GM21528 (cell line): ENCODE measurements around the gene RASA3.
A peak's percentile ranks its signal among the peaks of the same experiment; 100 is the strongest.

ENCODE experiments used
- ATAC-seq: cut with Tn5 transposase; IDR thresholded peaks from one replicate; pipeline ENCODE4 v1.9.1; 2021; ENCODE audit warnings: mild to moderate bottlenecking, moderate library complexity; ENCODE audit not compliant: unreplicated experiment, low FRiP score

RASA3 gene

GRCh38 chr13:114070098-114070799 lies 62.2 kb downstream of the RASA3 start:
- ATAC-seq, result no peak

DNA sequence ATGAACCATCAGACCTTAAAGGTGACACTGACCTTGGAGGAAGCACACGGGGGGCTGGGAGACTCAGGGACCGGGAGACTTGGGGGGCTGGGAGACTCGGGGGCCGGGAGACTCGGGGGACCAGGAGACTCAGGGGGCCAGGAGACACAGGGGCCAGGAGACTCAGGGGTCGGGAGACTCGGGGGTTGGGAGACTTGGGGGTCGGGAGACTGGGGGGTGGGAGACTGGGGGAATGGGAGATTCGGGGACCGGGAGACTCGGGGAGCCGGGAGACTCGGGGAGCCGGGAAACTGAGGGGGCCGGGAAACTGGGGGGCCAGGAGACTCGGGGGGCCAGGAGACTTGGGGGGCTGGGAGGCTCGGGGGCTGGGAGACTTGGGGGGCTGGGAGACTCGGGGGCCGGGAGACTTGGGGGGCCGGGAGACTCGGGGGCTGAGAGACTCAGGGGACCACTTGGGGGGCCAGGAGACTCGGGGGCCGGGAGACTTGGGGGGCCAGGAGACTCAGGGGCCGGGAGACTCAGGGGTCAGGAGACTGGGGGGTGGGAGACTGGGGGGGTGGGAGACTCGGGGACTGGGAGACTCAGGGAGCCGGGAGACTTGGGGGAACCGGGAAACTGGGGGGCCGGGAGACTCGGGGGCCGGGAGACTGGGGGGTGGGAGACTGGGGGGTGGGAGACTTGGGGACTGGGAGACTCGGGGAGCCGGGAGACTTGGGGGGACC lies 62.9 kb downstream of the RASA3 start:
- no peak for ATAC-seq

DNA sequence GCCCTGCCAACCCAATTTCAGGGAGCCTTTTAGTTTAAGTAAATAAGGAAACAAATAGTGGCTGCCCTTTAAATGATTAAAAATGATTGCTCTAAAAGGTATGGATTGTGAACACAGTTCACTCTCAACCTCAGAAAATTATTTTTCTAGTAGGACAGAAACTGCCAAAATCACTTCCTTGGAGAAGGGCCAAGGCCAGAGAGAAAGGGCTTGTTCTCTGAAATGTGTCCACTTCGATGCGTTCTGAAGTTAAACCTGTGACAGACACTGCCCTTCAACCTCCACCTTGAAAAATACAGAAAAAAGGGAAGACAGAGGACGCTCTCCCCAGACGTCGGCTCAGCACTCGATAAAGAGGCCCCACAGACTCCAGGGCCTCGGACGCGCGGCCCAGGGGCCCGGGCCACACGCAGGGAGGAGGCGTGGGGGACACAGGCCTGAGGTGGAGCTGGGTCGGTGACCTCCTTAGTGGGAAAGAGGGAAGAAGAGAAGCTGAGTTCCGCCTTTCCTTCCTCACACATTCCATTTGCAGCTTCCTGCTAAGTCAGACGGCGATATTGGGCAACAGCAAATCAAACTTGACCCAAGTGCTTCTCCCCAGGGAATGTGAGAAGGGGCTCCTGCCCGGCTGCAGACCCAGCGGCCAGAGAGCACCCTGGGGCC lies 63.6 kb downstream of the RASA3 start:
- ATAC-seq, result no peak

DNA sequence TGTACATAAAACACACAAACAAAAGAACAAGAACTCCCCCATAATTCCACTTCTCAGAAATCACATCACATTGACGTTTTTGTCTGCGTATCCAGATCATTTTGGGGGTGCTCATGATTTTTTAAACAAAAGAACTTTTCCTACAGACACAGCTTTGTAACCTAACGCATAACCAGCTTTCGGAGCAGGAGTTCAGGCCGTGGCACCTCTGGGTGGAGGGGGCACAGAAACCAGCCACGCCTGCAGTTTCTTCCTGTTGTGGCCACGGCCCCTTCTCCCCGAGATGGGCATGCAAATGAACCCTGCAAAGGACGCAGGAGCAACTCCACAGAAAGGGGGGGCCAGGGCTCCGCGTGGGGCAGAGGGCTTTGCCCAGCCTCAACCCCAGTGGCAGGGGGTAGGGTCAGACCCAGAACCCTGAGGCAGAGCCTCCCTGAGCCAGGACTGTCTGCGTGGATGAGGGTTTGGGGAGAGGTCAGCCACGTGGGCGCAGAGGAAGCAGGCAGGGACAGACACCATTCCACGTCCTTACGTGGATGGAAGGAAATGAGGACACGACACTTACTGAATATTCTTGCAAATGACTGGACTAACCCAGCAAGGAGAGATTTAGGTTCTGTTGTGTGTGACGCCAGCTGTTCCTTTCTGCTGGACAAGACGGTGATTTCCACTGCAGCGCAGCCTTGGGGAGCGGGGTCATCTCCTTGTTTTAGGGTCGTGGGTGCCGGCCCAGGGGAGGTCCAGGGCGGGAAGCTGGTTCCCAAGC lies 64.4 kb downstream of the RASA3 start:
- peak; percentile 35 for ATAC-seq

DNA sequence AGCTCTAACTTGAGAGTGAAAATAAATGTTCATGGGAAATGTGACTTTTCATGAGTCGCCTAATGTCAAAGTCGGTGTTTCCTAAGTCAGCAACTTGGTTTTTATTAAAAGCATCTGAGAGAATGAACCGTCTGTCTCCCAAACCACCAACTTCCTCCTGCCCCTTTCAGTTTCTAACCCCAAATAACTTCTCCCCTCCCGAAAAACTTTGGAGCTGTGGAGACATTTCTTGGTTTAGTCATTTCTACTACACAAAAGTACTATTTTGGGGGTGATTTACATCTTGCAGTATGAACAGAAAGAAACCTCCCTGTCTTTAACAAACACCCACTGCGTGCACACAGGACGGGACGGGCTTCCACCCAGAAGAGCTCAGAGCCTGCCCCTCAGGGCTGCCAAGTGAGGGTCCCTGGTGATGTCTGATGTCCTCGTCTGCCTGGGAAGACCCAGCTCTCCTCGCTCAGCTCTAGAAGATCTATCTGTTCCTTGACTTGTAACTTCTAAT lies 65.0 kb downstream of the RASA3 start:
- peak; percentile 70 for ATAC-seq

GRCh38 chr13:114066956-114067355 lies 65.5 kb downstream of the RASA3 start:
- ATAC-seq, result peak; percentile 9

GRCh38 chr13:114065926-114066774 lies 66.3 kb downstream of the RASA3 start:
- no peak for ATAC-seq

DNA sequence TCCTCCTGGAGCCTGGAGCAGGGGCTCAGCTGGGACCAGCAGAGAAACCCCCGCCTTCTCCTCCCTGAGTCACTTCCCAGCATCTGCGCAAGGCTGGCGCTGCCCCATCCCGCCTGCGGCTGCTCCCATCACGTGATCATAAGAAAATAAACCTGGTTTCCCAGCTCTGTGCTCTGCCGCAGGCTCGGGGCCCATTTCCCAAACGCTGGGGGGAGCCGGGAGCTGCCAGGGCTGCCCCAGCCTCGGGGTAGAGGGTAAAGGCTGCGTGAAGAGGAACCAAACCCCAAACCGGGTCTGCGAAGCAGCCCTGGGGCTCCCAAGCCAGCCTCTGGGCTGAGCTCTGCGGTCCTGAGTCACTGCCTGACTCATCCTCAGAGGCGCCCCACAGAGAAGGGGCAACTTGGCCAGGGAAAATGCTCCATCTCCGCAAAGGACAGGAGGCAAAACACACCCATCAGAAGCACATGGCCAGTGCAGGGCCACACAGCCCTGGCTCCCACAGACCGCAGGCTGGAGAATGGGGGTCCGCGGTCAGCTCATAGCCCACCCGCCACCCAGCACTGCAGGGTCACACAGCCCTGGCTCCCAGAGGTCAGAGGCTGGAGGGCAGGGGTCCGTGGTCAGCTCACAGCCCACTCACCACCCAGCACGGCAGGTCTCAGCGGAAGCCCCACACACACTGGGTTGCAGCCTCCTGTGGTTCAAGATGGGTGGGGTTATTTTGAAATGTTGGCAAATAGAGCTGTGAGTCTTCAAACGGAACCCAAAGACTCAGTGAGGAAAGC lies 67.1 kb downstream of the RASA3 start:
- peak; percentile 43 for ATAC-seq

- ATAC-seq, result no peak
Measured at GRCh38 chr13:114064450-114065140, 67.8 kb downstream of the RASA3 start.

- ATAC-seq, result no peak
Measured at GRCh38 chr13:114063545-114064449, 68.6 kb downstream of the RASA3 start.

- ATAC-seq, result no peak
Measured at GRCh38 chr13:114062754-114063153, 69.7 kb downstream of the RASA3 start.

- ATAC-seq, result no peak
Measured at GRCh38 chr13:114062341-114062740, 70.1 kb downstream of the RASA3 start.

DNA sequence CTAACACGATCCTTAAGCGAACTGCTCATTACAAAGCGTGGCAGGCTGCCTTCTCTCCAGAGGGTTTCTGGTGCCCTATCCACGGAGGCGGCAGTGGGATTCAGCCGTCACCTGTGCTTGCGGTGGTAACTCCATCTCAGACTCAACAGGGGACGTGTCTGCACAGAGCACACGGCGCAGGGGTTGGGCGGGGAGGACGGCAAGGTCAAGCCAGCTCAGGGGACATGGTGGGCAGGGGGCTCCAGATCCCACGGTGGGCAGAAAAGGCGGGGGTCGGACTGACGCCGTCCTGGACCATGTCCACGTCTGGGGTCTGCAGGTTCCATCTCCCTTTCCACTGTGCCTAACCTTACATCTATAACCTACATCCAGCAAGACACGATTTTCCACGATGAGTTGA lies 70.7 kb downstream of the RASA3 start:
- no peak for ATAC-seq

- ATAC-seq, result no peak
Measured at GRCh38 chr13:114061047-114061446, 71.4 kb downstream of the RASA3 start.

DNA sequence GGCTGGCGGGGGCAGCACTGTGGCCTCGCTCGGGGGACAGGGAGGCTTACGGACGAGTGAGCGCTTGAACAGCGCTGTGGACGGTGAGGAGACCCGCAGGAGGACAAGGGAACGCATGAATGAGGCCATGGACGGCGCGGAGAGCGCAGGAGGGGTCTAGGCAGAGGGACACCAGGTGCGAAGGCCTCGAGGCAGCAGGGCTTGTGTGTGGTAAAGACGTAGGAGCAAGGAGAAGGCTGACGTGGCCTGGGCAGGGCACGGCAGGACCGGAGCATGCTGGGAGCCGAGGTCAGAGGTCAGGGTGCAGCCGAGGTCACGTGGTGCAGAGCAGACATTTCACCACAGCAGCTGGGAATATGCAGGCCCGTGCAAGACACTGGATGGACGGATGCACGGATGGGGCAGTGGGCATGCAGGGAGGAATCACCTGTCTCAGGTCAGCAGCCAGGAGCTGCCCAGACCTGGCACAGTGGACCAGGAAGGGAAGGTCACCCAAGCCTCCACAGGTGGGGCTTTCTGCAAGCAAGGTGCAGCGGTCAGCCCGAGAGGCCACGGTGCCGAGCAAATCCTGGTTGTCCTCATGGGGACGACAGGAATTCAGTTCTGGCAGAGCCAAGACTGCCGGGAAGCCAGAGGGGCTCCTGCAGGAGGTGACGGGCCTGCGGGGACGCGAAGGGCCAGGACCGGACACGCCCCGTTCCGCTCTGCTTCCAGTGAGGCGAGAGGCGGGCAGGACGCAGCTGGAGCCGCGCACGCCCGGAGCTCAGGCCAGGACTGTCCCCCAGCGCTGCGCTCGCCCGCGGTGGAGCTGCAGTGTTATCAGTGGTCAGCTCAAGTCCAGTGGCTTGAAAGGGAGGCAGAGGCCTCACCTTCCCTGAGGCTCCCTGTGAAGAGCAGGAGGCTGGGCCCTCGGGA lies 72.2 kb downstream of the RASA3 start:
- no peak for ATAC-seq

DNA sequence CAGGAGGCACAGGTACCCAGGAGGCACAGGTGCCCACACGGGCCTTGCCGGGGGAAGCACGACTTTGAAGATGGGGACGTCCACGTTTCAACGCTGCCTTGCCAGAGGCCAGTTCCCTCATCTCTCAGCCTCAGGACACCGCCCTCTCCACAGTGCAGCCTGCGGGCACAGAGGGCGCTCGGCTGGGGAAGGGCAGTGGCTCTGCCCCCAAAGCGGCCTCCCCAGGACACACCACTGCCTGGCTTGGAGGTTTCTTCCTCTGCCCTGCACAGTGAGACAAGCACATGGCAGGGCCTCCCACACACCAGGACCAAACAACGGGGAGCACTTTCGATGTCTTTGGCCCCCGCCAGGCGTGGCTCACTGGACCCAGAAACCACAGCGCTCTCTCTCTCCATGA lies 73.0 kb downstream of the RASA3 start:
- no peak for ATAC-seq
